ENCODE results near the gene DNM3.

DNM3 gene

DNA sequence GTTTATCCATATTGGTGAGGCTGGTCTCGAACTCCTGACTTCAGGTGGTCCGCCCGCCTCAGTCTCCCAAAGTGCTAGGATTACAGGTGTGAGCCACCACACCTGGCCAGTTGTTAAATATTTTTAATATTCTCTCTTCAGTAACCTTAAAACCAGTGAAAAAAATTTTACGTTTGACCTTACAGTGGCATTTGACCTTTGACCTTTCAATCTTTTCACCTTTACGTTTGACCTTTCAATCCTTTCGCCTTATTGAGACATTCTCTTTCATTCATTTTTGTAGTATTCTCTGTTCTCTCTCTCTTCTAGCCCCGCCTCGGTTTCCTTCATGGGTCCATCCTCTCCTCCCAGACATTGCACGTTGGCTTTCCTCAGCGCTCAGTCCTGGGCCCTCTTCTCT is 277.9 kb downstream of the DNM3 start:
- Mint-ChIP-seq H3K4me1 (peaks cover 34% of the 10 kb centered on the region), H3K4me3 (no peak overlapping the region)

DNA sequence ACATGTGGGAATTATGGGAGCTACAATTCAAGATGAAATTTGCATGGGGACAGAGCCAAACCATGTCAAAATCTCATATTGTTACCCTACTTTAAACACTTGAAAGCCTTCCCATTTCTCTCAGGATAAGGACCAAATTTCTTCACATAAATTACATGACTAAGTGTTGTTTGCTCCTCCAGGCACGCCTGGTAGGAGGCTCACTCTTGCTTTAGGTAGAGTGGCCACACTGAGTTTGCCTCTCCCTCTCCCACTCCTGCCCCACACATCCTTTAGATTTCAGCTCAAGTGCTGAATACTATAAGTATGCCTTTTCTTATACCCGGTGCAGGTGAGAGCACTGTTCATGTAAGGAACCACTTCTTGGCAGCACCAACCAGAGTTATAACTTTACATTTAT is 279.1 kb downstream of the DNM3 start:
- no peak overlapping the region for H3K27ac Mint-ChIP-seq
- H3K36me3 Mint-ChIP-seq, result no peaks in the 10 kb centered on the region

More for the DNA sequence above, 277.9 kb downstream of the DNM3 start:
- peaks cover 6% of the 10 kb centered on the region for H3K9me3 Mint-ChIP-seq
- no peaks in the 10 kb centered on the region for H3K36me3 Mint-ChIP-seq
- ATAC-seq (no peak), DNase-seq (ENCODE audit: low spot score in 2 of 2) (no peak)
- H3K27ac Mint-ChIP-seq, result no peak overlapping the region

DNA sequence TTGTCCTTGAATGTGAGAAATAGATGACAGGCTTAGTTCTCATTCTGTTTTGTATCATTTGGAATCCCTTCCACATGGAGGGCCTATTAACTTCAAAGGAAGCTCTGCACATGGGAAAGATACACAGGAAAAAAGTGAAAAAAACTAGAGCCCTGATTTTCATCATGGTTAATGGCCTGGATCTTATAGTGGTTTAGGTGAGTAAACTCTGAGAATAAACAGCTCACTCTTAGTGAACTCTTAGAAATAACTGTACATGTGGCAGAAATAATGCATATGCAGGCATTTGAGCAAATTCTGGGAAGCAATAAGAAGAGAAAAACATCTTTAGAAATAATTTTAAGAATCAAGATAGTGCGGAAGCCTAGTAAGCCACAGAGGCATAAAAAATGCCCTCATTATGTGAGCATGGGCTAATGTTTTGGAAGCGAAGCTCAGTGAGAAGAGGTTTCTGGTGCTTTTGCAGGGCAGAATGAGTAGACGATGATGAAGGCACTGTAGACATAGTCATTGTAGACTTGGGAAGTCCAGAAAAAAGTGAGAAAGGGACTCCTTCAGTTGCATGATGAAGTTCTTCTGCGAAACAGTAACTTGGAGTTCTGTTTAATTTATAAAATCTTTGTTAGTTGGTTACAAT is 279.9 kb downstream of the DNM3 start:
- ATAC-seq (peak; percentile 40), DNase-seq (ENCODE audit: low spot score in 2 of 2) (no peak)
- H3K4me3 Mint-ChIP-seq, result no peak overlapping the region
- no peaks in the 10 kb centered on the region for H3K36me3 Mint-ChIP-seq
- peaks cover 27% of the 10 kb centered on the region for H3K4me1 Mint-ChIP-seq
- H3K9me3 Mint-ChIP-seq, result peaks cover 6% of the 10 kb centered on the region
- no peak overlapping the region for H3K27ac Mint-ChIP-seq

More for the DNA sequence above, 279.1 kb downstream of the DNM3 start:
- Mint-ChIP-seq H3K4me3 (no peak overlapping the region), H3K9me3 (peaks cover 6% of the 10 kb centered on the region), H3K4me1 (peaks cover 30% of the 10 kb centered on the region)
- no peak for DNase-seq (ENCODE audit: low spot score in 2 of 2)
- ATAC-seq, result no peak

DNA sequence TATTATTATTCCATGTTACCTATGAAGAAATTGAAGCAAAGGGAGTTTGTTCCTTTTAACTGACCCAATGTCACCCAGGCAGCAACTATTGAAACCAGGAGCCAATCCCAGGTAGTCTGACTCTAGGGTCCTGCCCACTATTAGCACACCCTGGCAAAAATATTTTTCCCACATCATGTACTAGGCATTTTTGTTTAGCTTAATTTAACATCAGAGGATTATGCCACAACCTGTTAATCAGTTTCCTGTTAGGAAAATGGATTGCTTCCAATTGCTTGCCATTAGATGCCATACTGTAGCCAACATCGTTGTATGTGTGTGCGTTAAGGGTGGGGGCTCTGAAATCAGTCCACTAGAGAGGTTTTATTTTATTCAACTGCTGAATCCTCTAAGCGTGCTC is 281.1 kb downstream of the DNM3 start:
- H3K36me3 Mint-ChIP-seq, result no peaks in the 10 kb centered on the region
- H3K9me3 Mint-ChIP-seq, result peaks cover 6% of the 10 kb centered on the region
- H3K4me1 Mint-ChIP-seq, result peaks cover 24% of the 10 kb centered on the region
- ATAC-seq (no peak), DNase-seq (ENCODE audit: low spot score in 2 of 2) (no peak)
- no peak overlapping the region for H3K27ac Mint-ChIP-seq
- no peak overlapping the region for H3K4me3 Mint-ChIP-seq

DNA sequence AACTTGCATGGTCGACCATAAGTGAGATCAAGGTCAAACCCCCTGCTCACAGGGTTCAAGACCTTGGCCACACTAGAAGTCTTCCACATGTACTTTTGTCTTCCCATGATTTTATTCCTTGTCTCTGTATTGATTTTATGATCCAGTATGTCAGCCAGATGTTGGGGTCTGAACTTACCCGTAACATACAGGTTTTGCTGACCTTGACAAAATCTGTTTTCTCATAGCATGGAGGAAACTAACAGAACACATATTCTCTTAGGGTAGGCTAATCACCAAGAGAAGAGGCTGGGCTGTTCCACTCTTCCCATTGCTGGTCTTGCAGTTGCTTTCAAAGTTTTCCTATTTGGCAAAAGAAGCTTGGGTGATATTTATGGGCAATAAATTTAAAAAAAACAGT is 284.0 kb downstream of the DNM3 start:
- no peak for DNase-seq (ENCODE audit: low spot score in 2 of 2)
- no peaks in the 10 kb centered on the region for H3K36me3 Mint-ChIP-seq
- H3K27ac Mint-ChIP-seq, result no peak overlapping the region
- no peak for ATAC-seq
- H3K4me3 Mint-ChIP-seq, result no peak overlapping the region
- H3K4me1 Mint-ChIP-seq, result no peaks in the 10 kb centered on the region
- H3K9me3 Mint-ChIP-seq, result no peaks in the 10 kb centered on the region

DNA sequence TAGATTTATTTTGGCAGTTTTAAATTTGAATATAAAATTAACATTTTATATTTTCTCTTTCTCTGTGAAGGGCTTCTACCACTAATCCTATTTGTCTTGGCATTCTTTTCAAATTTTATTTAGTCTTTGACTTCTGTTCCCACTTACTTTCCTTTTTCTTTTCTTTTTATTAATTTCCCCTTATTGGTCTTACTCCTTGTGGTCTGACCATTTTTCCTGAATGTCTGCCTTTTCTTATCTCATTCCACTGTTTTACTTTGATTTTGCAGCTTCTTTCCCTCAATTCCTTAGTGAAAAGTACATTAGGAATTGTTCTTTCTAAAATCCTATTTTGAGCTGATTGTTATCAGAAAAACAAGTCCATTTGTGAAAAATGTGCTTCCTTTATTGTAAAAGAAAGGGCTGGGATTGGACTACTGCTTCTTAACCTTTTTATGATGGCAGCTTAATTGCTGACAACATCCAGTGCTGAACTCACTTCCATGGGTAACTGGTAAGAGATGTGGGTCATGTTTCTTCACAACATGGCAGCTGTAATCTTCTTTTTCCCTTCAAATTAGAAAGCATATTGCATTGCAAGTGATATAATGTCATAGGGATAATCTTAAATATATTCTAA is 284.6 kb downstream of the DNM3 start:
- no peak for DNase-seq (ENCODE audit: low spot score in 2 of 2)
- ATAC-seq, result no peak
- no peak overlapping the region for H3K27ac Mint-ChIP-seq

DNA sequence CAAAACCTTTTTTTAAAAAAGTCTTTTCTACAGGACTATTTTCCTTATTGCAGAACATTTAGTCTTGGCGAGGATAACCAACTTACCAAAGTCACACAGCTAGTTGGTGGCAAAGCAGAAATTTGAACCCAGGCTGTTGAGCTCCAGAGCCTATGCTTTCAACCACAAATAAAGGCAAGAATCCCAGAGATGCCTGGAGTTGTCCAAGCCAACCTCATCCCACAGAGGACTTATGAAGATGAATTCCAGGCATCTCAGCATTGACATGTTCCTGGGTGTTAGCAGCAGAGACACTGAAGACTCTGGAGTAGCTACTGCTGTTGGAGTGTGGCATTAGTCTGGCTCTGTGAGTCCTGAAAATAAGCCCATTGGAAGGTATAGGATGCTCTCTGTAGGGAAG is 291.5 kb downstream of the DNM3 start:
- Mint-ChIP-seq H3K9me3 (no peaks in the 10 kb centered on the region), H3K36me3 (no peaks in the 10 kb centered on the region), H3K4me3 (no peak overlapping the region), H3K27ac (no peak overlapping the region), H3K4me1 (peaks cover 20% of the 10 kb centered on the region)
- no peak for ATAC-seq
- no peak for DNase-seq (ENCODE audit: low spot score in 2 of 2)

More for the DNA sequence above, 284.6 kb downstream of the DNM3 start:
- H3K4me3 Mint-ChIP-seq, result no peak overlapping the region
- H3K9me3 Mint-ChIP-seq, result no peaks in the 10 kb centered on the region
- no peaks in the 10 kb centered on the region for H3K4me1 Mint-ChIP-seq
- H3K36me3 Mint-ChIP-seq, result no peaks in the 10 kb centered on the region

DNA sequence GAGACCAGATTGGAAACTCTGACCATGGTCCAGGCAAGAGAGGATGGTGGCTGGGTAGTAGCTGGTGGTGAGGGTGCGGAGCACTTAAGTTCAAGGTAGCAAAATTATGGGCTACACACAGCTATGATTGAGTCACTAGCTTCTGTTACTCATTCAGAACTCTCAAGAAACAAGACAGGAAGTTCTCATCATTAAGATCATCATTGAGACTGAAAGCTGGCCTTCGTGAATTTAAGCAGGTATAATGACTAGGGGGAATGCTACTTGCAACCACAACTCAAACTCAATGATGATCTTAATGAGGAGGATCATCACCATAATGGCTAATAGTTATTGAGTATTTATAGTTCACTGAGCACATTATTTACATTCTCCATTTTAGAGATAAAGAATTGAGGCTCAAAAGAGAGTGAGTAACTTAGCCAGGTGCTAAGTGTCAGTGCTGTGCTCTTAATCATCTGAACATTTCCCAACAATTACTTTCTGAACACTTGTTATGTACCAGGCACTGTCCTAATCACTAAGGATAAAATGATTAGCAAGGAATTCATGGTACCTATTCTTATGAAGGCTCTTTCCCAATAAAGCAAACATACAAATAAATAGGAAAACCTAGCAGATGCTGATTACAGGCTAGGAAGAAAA is 292.9 kb downstream of the DNM3 start:
- Mint-ChIP-seq H3K27ac (peak overlapping the region; percentile 21), H3K4me1 (peaks cover 20% of the 10 kb centered on the region), H3K9me3 (no peaks in the 10 kb centered on the region), H3K36me3 (no peaks in the 10 kb centered on the region), H3K4me3 (peak overlapping the region; percentile 1)
- ATAC-seq, result peak; percentile 99
- no peak for DNase-seq (ENCODE audit: low spot score in 2 of 2)

DNA sequence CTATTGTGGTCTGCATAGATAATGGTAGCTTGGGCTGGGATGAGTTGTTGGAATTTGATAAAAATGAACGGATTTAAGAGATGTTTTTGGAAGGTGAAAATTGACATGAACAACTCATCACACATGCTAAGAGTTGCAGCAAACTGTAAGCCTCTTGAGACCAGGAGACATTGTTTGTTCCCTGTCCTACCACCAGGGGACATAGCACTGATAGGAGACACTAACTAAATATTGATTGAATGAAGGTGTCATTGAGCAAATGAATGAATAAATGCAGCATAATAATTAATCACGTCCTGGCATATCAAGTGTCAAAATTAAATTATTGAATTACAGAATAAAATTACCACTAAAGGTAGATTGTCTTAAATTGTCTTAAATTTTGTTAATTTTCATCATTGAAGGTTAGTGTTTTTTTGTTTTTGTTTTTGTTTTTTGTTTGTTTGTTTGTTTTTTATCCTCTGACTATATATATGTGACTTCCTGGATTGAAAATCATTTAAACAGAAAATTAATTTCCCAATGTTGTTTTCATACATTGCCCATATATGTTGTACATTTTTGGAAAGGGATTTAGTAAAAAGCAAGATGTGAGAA is 293.9 kb downstream of the DNM3 start:
- no peak for DNase-seq (ENCODE audit: low spot score in 2 of 2)
- H3K4me1 Mint-ChIP-seq, result peaks cover 20% of the 10 kb centered on the region

DNA sequence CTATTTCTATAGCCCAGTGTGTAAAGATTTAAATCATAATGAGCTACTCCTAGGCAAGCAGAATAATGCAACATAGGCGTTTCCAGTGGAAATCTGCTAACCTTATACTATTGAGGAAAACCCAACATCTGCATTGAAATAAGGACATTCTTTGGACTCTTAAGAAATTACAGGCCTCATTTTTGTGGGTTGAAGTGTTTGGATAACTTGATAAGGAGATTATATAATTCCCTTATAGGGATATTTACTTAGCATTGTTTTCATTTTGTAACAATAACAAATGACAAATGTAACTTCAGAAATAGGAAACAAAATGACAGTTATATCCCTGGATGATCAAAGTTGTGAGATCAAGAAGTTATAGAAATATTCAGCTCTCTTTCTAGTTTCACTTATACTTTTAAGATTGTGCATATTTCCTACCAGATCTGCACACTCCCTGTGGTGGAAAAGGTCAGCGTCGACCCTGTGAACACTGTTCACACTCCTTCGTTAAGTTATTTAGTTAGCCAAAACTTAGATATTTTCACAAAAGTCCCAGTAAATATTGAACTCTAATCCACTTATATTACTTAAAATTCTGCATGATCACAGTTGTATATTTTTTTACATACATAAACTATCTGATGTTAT is 294.8 kb downstream of the DNM3 start:
- DNase-seq (ENCODE audit: low spot score in 2 of 2) (no peak), ATAC-seq (no peak)
- Mint-ChIP-seq H3K27ac (no peak overlapping the region), H3K4me1 (peaks cover 20% of the 10 kb centered on the region), H3K9me3 (no peaks in the 10 kb centered on the region), H3K4me3 (no peak overlapping the region), H3K36me3 (no peaks in the 10 kb centered on the region)

More for the DNA sequence above, 293.9 kb downstream of the DNM3 start:
- no peaks in the 10 kb centered on the region for H3K36me3 Mint-ChIP-seq
- H3K4me3 Mint-ChIP-seq, result no peak overlapping the region
- H3K9me3 Mint-ChIP-seq, result no peaks in the 10 kb centered on the region
- no peak overlapping the region for H3K27ac Mint-ChIP-seq
- no peak for ATAC-seq

DNA sequence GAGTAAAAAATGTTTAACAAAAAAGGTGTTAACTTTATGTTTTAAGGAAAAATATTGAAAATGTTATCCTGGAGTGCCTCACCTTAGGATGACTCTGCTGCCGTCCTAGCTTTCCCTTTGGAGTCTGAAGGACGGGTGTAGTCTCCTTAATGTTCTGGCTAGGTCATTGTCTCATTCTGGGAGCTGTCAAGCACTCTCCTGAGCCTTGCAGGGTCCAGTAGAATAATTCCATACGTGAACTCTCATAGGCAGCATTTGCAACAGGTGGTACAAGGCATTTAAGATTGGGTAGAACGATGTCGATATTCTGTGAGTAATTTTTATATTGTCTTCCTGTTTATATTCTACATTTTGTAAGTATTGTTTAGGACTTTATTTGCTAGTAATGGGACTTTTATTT is 295.6 kb downstream of the DNM3 start:
- ATAC-seq (no peak), DNase-seq (ENCODE audit: low spot score in 2 of 2) (no peak)
- Mint-ChIP-seq H3K4me3 (no peak overlapping the region), H3K36me3 (no peaks in the 10 kb centered on the region), H3K4me1 (peaks cover 20% of the 10 kb centered on the region), H3K9me3 (no peaks in the 10 kb centered on the region), H3K27ac (no peak overlapping the region)

DNA sequence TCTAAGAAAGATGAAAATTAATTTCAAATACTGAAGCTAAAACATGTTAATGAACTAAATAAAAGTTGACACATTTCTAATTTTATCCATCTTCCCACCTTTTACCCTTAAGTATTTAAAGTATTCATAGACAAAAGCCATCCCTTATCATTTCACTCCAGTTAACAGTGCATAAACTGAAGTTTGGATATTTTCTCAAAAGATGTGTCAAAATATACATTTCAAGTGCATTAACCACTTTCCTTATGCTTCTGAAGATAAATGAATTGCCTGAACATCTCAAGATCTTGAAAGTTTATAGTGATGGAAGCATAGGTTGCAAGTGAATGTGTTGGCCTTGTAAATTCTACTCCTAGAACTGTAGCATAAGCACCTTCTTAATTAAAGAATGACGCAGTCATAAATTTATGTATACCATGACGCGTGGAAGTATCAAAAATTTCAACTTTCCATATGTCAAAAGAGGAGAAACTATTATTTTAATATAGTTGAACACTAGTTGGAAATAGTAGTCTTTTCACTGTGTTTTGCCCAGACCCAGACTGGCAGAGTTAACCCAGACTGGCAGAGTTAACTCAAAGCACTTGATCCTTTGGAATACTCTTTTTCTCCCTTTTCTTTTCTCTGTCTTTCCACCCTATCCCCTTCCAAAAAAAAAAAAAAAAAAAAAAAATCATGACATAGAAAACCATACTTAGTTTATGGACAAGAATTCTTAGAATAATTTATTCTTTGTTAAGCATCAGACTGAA is 296.6 kb downstream of the DNM3 start:
- H3K4me3 Mint-ChIP-seq, result no peak overlapping the region
- H3K4me1 Mint-ChIP-seq, result peaks cover 20% of the 10 kb centered on the region
- H3K27ac Mint-ChIP-seq, result no peak overlapping the region
- H3K36me3 Mint-ChIP-seq, result no peaks in the 10 kb centered on the region
- ATAC-seq (no peak), DNase-seq (ENCODE audit: low spot score in 2 of 2) (no peak)
- H3K9me3 Mint-ChIP-seq, result no peaks in the 10 kb centered on the region

DNA sequence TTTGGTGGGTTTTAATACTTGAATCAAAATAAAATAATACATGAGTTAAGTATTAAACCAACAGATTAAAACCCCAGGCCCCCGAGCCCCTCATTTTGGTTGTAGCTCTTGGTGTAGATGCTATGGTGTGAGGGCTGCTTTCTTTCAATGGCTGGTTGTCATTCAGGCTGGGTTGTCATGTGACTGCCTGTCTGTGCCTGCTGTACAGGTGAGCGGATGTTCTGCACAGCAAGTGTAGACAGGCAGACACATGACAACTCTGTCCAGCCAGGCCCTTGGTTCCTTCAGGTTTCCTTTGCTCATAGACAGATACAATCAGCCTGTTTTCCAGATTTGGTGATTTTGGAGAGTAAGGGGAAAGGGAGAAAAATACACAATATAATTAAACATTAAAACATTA is 297.3 kb downstream of the DNM3 start:
- no peak for ATAC-seq
- Mint-ChIP-seq H3K9me3 (no peaks in the 10 kb centered on the region), H3K36me3 (no peaks in the 10 kb centered on the region), H3K4me3 (no peak overlapping the region), H3K27ac (no peak overlapping the region), H3K4me1 (peaks cover 15% of the 10 kb centered on the region)
- DNase-seq (ENCODE audit: low spot score in 2 of 2), result no peak

DNA sequence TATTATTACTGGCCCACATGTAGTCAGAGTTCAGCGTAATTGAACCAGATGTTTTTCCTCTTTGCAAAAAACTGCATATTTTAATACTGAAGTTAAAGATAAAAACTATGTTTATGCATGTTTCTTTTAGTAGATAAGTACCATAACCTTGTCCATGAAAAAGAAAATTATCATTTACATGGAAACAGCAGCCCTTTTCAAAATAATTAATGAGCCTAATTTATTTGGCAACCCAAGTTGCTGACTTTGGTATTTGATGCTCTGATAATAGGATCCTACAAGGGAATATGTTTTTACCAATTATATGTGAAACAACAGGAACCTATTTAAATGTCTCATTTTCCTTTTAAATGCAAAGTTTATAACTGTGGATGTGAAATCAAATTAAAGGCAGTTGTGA is 297.9 kb downstream of the DNM3 start:
- Mint-ChIP-seq H3K9me3 (no peaks in the 10 kb centered on the region), H3K27ac (no peak overlapping the region), H3K4me3 (no peak overlapping the region), H3K36me3 (no peaks in the 10 kb centered on the region), H3K4me1 (peaks cover 10% of the 10 kb centered on the region)
- ATAC-seq, result no peak
- DNase-seq (ENCODE audit: low spot score in 2 of 2), result no peak

DNA sequence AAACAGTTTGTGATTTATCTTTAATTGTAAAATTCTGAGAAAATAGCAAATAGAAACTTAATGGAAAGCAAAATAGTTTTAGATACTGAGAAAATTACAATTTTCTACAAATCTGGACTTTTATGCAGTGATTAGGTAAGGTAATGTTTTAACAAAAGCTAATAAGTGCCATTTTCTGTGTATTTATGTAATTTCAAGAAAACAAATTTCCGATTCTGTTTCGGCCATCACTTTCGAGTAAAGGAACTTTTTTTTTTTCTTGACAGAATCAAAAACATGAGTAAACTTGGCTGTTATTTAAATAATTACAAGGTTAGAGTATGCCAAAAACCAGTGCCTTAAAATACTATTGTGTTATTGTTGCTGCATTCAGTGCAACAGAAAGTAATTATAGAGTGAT is 298.8 kb downstream of the DNM3 start:
- ATAC-seq (no peak), DNase-seq (ENCODE audit: low spot score in 2 of 2) (no peak)
- no peak overlapping the region for H3K4me3 Mint-ChIP-seq
- peaks cover 9% of the 10 kb centered on the region for H3K4me1 Mint-ChIP-seq
- no peaks in the 10 kb centered on the region for H3K36me3 Mint-ChIP-seq
- no peaks in the 10 kb centered on the region for H3K9me3 Mint-ChIP-seq
- H3K27ac Mint-ChIP-seq, result no peak overlapping the region

Data from stimulated activated effector memory CD8-positive, alpha-beta T cell treated with anti-CD3 and anti-CD28 coated beads, Interleukin-12 subunit alpha, Interleukin-12 subunit beta, amount 100 ng/mL, for 72 hours (primary cell).